ENCODE measurements around the gene PRKCH.

DNA sequence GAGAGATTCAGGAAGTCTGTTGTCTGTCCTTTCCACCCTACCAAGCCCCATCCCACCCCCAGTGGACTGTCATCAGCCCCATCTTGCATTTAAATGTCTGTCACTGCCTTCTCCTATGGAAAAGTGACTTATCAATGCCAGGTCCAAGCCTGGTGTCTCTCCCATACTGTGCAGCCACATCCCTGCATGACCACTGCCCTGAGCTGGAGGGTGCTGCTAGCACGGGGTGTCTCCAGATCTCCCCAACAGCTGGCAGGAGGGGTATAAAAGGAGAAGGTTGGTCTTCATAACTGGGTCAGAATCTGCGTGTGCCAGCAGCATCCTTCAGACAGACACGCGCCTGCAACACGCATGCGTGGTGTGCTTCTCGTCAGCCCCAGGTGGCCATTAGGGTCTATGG is 219.6 kb downstream of the PRKCH start:
- no peak for TF ChIP-seq POLR2AphosphoS5 (IDR thresholded peaks at IDR 0.05; ENCODE audit: borderline replicate concordance, low read depth, low read length)
- no peak for TF ChIP-seq EZH2 (IDR thresholded peaks at IDR 0.05)

Measured in SK-N-MC (cell line).